ENCODE measurements around the gene UGT1A10.

Gene UGT1A10

GRCh38 chr2:233816334-233816733 lies 180.1 kb downstream of the UGT1A10 start:
- Histone ChIP-seq H3K4me2 (ENCODE audit: low read depth, low read length, poor library complexity, severe bottlenecking) (no peak overlapping the region), H3K36me3 (ENCODE audit: insufficient read depth, low read length) (no peaks in the 10 kb centered on the region), H3K9me3 (ENCODE audit: insufficient read depth, low read depth, low read length) (no peaks in the 10 kb centered on the region), H4K20me1 (ENCODE audit: insufficient read depth, low read length, poor library complexity, severe bottlenecking) (no peaks in the 10 kb centered on the region), H3K9ac (ENCODE audit: low read depth, low read length, poor library complexity, severe bottlenecking) (no peak overlapping the region), H3K79me2 (ENCODE audit: insufficient read depth, low read length) (no peaks in the 10 kb centered on the region), H3K4me3 (ENCODE audit: low read length, poor library complexity, severe bottlenecking) (no peak overlapping the region), H3K4me1 (ENCODE audit: insufficient read depth, low read length, poor library complexity, severe bottlenecking) (no peaks in the 10 kb centered on the region), H3F3A (ENCODE audit: low read depth) (no peaks in the 10 kb centered on the region), H3K27me3 (ENCODE audit: insufficient read depth, low read length, poor library complexity, severe bottlenecking) (no peaks in the 10 kb centered on the region), H2AFZ (ENCODE audit: low read length) (no peak overlapping the region), H3K9me2 (replicated peaks; ENCODE audit: low read depth, low read length) (no peaks in the 10 kb centered on the region)
- TF ChIP-seq, protein P1, sequence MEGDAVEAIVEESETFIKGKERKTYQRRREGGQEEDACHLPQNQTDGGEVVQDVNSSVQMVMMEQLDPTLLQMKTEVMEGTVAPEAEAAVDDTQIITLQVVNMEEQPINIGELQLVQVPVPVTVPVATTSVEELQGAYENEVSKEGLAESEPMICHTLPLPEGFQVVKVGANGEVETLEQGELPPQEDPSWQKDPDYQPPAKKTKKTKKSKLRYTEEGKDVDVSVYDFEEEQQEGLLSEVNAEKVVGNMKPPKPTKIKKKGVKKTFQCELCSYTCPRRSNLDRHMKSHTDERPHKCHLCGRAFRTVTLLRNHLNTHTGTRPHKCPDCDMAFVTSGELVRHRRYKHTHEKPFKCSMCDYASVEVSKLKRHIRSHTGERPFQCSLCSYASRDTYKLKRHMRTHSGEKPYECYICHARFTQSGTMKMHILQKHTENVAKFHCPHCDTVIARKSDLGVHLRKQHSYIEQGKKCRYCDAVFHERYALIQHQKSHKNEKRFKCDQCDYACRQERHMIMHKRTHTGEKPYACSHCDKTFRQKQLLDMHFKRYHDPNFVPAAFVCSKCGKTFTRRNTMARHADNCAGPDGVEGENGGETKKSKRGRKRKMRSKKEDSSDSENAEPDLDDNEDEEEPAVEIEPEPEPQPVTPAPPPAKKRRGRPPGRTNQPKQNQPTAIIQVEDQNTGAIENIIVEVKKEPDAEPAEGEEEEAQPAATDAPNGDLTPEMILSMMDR (conservative IDR thresholded peaks at IDR 0.05; ENCODE audit: low read length): no peak
- no peak for TF ChIP-seq EZH2phosphoT487 (IDR thresholded peaks at IDR 0.05; ENCODE audit: borderline replicate concordance)

GRCh38 chr2:233816771-233817170 lies 180.5 kb downstream of the UGT1A10 start:
- H3K27me3 ChIP-seq (ENCODE audit: insufficient read depth, low read length, poor library complexity, severe bottlenecking): no peaks in the 10 kb centered on the region
- H4K20me1 ChIP-seq (ENCODE audit: insufficient read depth, low read length, poor library complexity, severe bottlenecking): no peaks in the 10 kb centered on the region
- no peaks in the 10 kb centered on the region for H3K36me3 ChIP-seq (ENCODE audit: insufficient read depth, low read length)
- TF ChIP-seq, protein P1 (conservative IDR thresholded peaks at IDR 0.05; ENCODE audit: low read length): no peak
- no peak for TF ChIP-seq EZH2phosphoT487 (IDR thresholded peaks at IDR 0.05; ENCODE audit: borderline replicate concordance)
- H3K4me1 ChIP-seq (ENCODE audit: insufficient read depth, low read length, poor library complexity, severe bottlenecking): no peaks in the 10 kb centered on the region
- H3F3A ChIP-seq (ENCODE audit: low read depth): no peaks in the 10 kb centered on the region
- H3K79me2 ChIP-seq (ENCODE audit: insufficient read depth, low read length): no peaks in the 10 kb centered on the region
- no peaks in the 10 kb centered on the region for H3K9me3 ChIP-seq (ENCODE audit: insufficient read depth, low read depth, low read length)
- no peak overlapping the region for H2AFZ ChIP-seq (ENCODE audit: low read length)
- H3K4me2 ChIP-seq (ENCODE audit: low read depth, low read length, poor library complexity, severe bottlenecking): no peak overlapping the region
- H3K9ac ChIP-seq (ENCODE audit: low read depth, low read length, poor library complexity, severe bottlenecking): no peak overlapping the region
- H3K9me2 ChIP-seq (replicated peaks; ENCODE audit: low read depth, low read length): no peaks in the 10 kb centered on the region
- no peak overlapping the region for H3K4me3 ChIP-seq (ENCODE audit: low read length, poor library complexity, severe bottlenecking)

GRCh38 chr2:233817361-233817911 lies 181.2 kb downstream of the UGT1A10 start:
- Histone ChIP-seq H3K79me2 (ENCODE audit: insufficient read depth, low read length) (no peaks in the 10 kb centered on the region), H3K36me3 (ENCODE audit: insufficient read depth, low read length) (no peaks in the 10 kb centered on the region), H3K4me2 (ENCODE audit: low read depth, low read length, poor library complexity, severe bottlenecking) (no peak overlapping the region), H3K9ac (ENCODE audit: low read depth, low read length, poor library complexity, severe bottlenecking) (no peak overlapping the region), H3K4me1 (ENCODE audit: insufficient read depth, low read length, poor library complexity, severe bottlenecking) (no peaks in the 10 kb centered on the region), H3K4me3 (ENCODE audit: low read length, poor library complexity, severe bottlenecking) (no peak overlapping the region), H3K9me2 (replicated peaks; ENCODE audit: low read depth, low read length) (no peaks in the 10 kb centered on the region), H2AFZ (ENCODE audit: low read length) (no peak overlapping the region), H3K27me3 (ENCODE audit: insufficient read depth, low read length, poor library complexity, severe bottlenecking) (no peaks in the 10 kb centered on the region), H4K20me1 (ENCODE audit: insufficient read depth, low read length, poor library complexity, severe bottlenecking) (no peaks in the 10 kb centered on the region), H3K9me3 (ENCODE audit: insufficient read depth, low read depth, low read length) (no peaks in the 10 kb centered on the region), H3F3A (ENCODE audit: low read depth) (no peaks in the 10 kb centered on the region)
- no peak for TF ChIP-seq EZH2phosphoT487 (IDR thresholded peaks at IDR 0.05; ENCODE audit: borderline replicate concordance)
- TF ChIP-seq, protein P1 (conservative IDR thresholded peaks at IDR 0.05; ENCODE audit: low read length): no peak

Measured in Loucy (cell line).